ACHN (cell line): ENCODE results near the gene DHX40.
"Not testable (repeated sequence)": the region's sequence is repeated elsewhere in the genome, so short reads cannot be mapped to it uniquely, and the experiment has no call there.

Source experiments
- DNase-seq: peaks from one replicate; pipeline ENCODE4 v3.0.0-alpha.2; 2015
- in situ Hi-C: cut with HindIII; loops from 2 replicates; pipeline ENCODE4 v1.10.0; 2017; ENCODE audit warnings: low sequenced_read_pairs, low pct_ligation_motif_present, low pct_unique_long_range_greater_than_20kb

Gene DHX40

GRCh38 chr17:59649886-59650285 is 84.5 kb downstream of the DHX40 start:
- in situ Hi-C loops = no loop called here
- no peak for DNase-seq

GRCh38 chr17:59650642-59651041 is 85.2 kb downstream of the DHX40 start:
- DNase-seq = no peak
- in situ Hi-C loops = no loop called here

- in situ Hi-C loops = no loop called here
- no peak for DNase-seq
Measured at GRCh38 chr17:59651346-59651745, 85.9 kb downstream of the DHX40 start.

GRCh38 chr17:59652119-59652518 is 86.7 kb downstream of the DHX40 start:
- in situ Hi-C loops = no loop called here
- no peak for DNase-seq

GRCh38 chr17:59656624-59657023 is 91.2 kb downstream of the DHX40 start:
- in situ Hi-C loops, DNase-seq: not testable (repeated sequence)
